ENCODE measurements around the gene RASAL1.

- no peak for TF ChIP-seq EZH2 (IDR thresholded peaks at IDR 0.05; ENCODE audit: borderline replicate concordance, insufficient read depth, low read depth, low read length, poor library complexity, severe bottlenecking)
- TF ChIP-seq CTCF (IDR thresholded peaks at IDR 0.05), result no peak
These were observed 49.1 kb downstream of the RASAL1 start for GRCh38 chr12:113086249-113087164.
